PC-3 (cell line): ENCODE data around the gene ARHGAP18.

ENCODE experiments used
- CTCF ChIP-seq: fragments of 300-600 bp; sonication (generic); conservative IDR thresholded peaks from 2 replicates; pipeline ENCODE4 v1.5.1; 2017; ENCODE audit warnings: antibody characterized with exemption, low read depth, mild to moderate bottlenecking, low read length
- EZH2 ChIP-seq: fragments of 300-600 bp; sonication (generic); IDR thresholded peaks from one replicate; pipeline ENCODE4 v1.6.1; 2017; ENCODE audit warnings: antibody characterized with exemption, mild to moderate bottlenecking, low read length; ENCODE audit not compliant: unreplicated experiment
- EZH2phosphoT487 ChIP-seq: fragments of 300-600 bp; sonication (generic); IDR thresholded peaks from 2 replicates; pipeline ENCODE4 v1.6.1; 2018; ENCODE audit warnings: mild to moderate bottlenecking, antibody characterized with exemption, low read length, borderline replicate concordance

GRCh38 chr6:129609635-129610034 is 100.3 kb downstream of the ARHGAP18 start:
- TF ChIP-seq CTCF (no peak), EZH2phosphoT487 (no peak), EZH2 (no peak)
